WTC11 (cell line): ENCODE data around the gene SLU7.

Source experiments
- ATF3 ChIP-seq: sonication (generic); formaldehyde crosslinking; conservative IDR thresholded peaks from 2 replicates; pipeline ENCODE4 v1.8.1; 2022; ENCODE audit warnings: mild to moderate bottlenecking, missing genetic modification reagents
- CTCF ChIP-seq: fragments of 200-600 bp; IDR thresholded peaks from 2 replicates; pipeline ENCODE4 v1.8.0; 2022; ENCODE audit warnings: antibody characterized with exemption
- ELF4 ChIP-seq: sonication (generic); formaldehyde crosslinking; IDR thresholded peaks from 2 replicates; pipeline ENCODE4 v1.8.1; 2022; ENCODE audit warnings: low read depth, mild to moderate bottlenecking, moderate library complexity, missing genetic modification reagents
- ESRRA ChIP-seq: sonication (generic); formaldehyde crosslinking; IDR thresholded peaks from 2 replicates; pipeline ENCODE4 v1.8.1; 2022; ENCODE audit warnings: mild to moderate bottlenecking, missing genetic modification reagents, borderline replicate concordance
- ETV6 ChIP-seq: sonication (generic); formaldehyde crosslinking; IDR thresholded peaks from 2 replicates; pipeline ENCODE4 v1.8.1; 2022; ENCODE audit warnings: mild to moderate bottlenecking, missing genetic modification reagents
- HMGXB4 ChIP-seq: sonication (generic); formaldehyde crosslinking; IDR thresholded peaks from 2 replicates; pipeline ENCODE4 v1.8.1; 2023; ENCODE audit warnings: mild to moderate bottlenecking, moderate library complexity, missing genetic modification reagents
- JUN ChIP-seq: sonication (generic); formaldehyde crosslinking; IDR thresholded peaks from 2 replicates; pipeline ENCODE4 v1.8.0; 2023; ENCODE audit warnings: mild to moderate bottlenecking, missing genetic modification reagents
- MAX ChIP-seq: sonication (generic); formaldehyde crosslinking; IDR thresholded peaks from 2 replicates; pipeline ENCODE4 v1.8.0; 2022; ENCODE audit warnings: mild to moderate bottlenecking, missing genetic modification reagents
- STAT6 ChIP-seq: sonication (generic); formaldehyde crosslinking; conservative IDR thresholded peaks from 2 replicates; pipeline ENCODE4 v1.8.1; 2023; ENCODE audit warnings: mild to moderate bottlenecking, low read depth, missing genetic modification reagents, moderate library complexity
- TEAD4 ChIP-seq: sonication (generic); formaldehyde crosslinking; IDR thresholded peaks from 2 replicates; pipeline ENCODE4 v1.8.0; 2022; ENCODE audit warnings: mild to moderate bottlenecking, missing genetic modification reagents
- USF1 ChIP-seq: sonication (generic); formaldehyde crosslinking; IDR thresholded peaks from 2 replicates; pipeline ENCODE4 v1.8.0; 2022; ENCODE audit warnings: mild to moderate bottlenecking, missing genetic modification reagents
- USF2 ChIP-seq: sonication (generic); formaldehyde crosslinking; IDR thresholded peaks from 2 replicates; pipeline ENCODE4 v1.8.1; 2023; ENCODE audit warnings: mild to moderate bottlenecking, missing genetic modification reagents, moderate library complexity
- ZNF416 ChIP-seq: fragments of 250-450 bp; sonication (Bioruptor Pico); IDR thresholded peaks from 2 replicates; pipeline ENCODE4 v1.9.0; 2021; ENCODE audit warnings: mild to moderate bottlenecking, inconsistent platforms

- TF ChIP-seq ESRRA, result no peak
- TF ChIP-seq JUN (CRISPR knock-in tag), result no peak
- no peak for TF ChIP-seq CTCF
- TF ChIP-seq TEAD4 (CRISPR knock-in tag), result no peak
- TF ChIP-seq USF2, result no peak
- no peak for TF ChIP-seq ZNF416 (CRISPR knock-in tag)
- TF ChIP-seq STAT6 (CRISPR knock-in tag), result no peak
- TF ChIP-seq ETV6 (CRISPR knock-in tag), result no peak
- no peak for TF ChIP-seq MAX (CRISPR knock-in tag)
- TF ChIP-seq ELF4 (CRISPR knock-in tag), result no peak
- no peak for TF ChIP-seq ATF3 (CRISPR knock-in tag)
- TF ChIP-seq USF1, result no peak
- no peak for TF ChIP-seq HMGXB4 (CRISPR knock-in tag)
These were observed 59.6 kb downstream of the SLU7 start for GRCh38 chr5:160359242-160359641.
